ENCODE measurements around the gene NLRC3.

GRCh38 chr16:3542601-3543373 is 34.4 kb downstream of the NLRC3 start:
- no peak for TF ChIP-seq CTCF (IDR thresholded peaks at IDR 0.05)
- no peak for TF ChIP-seq POLR2A (IDR thresholded peaks at IDR 0.05)

Measured in esophagus squamous epithelium (tissue), 4 donors.